Heart left ventricle (tissue), 16 donors: ENCODE data around the gene METTL3. TPM values are rescaled to one million over a fixed set of nuclear protein-coding genes. Genes with fewer than 3 reads are reported as not detected.

Source experiments
- ATAC-seq, 4 donors: fragments of 200-7000 bp; cut with Tn5 transposase; one replicate each; pipeline ENCODE4 v1.9.1; 2020 to 2022; ENCODE audit warnings: moderate library complexity in 4 of 4, mild to moderate bottlenecking in 3 of 4, moderate number of reproducible peaks in 1 of 4
- DNase-seq, 5 donors: peaks; one replicate each; pipeline ENCODE4 v3.0.0-alpha.2; 2020
- H3K27ac ChIP-seq, 12 donors: fragments of 200-600 bp; sonication (generic) in 4 of 12; one replicate each; pipeline versions ENCODE4 v1.5.0 to v1.8.0; 2016 to 2022; ENCODE audit warnings: mild to moderate bottlenecking in 2 of 12
- H3K27me3 ChIP-seq, 9 donors: fragments of 200-600 bp; sonication (generic) in 2 of 9; one replicate each; pipeline versions ENCODE4 v1.5.1 to v1.8.0; 2016 to 2022; ENCODE audit warnings: mild to moderate bottlenecking in 3 of 9
- H3K36me3 ChIP-seq, 9 donors: fragments of 200-600 bp; sonication (generic) in 2 of 9; one replicate each; pipeline versions ENCODE4 v1.5.0 to v1.8.0; 2018 to 2022; ENCODE audit warnings: mild to moderate bottlenecking in 2 of 9
- H3K4me1 ChIP-seq, 12 donors: fragments of 200-600 bp; sonication (generic) in 4 of 12; one replicate each; pipeline versions ENCODE4 v1.5.0 to v1.8.0; 2016 to 2022; ENCODE audit warnings: mild to moderate bottlenecking in 3 of 12
- H3K4me3 ChIP-seq, 12 donors: fragments of 200-600 bp; sonication (generic) in 4 of 12; one replicate each; pipeline versions ENCODE4 v1.5.0 to v1.8.0; 2017 to 2022; ENCODE audit warnings: mild to moderate bottlenecking in 9 of 12, moderate library complexity in 4 of 12
- H3K9me3 ChIP-seq, 12 donors: fragments of 200-600 bp; sonication (generic) in 4 of 12; one replicate each; pipeline versions ENCODE4 v1.5.0 to v1.8.0; 2016 to 2022; ENCODE audit warnings: mild to moderate bottlenecking in 1 of 12
- POLR2A ChIP-seq, 2 donors: fragments of 450-650 bp; IDR thresholded peaks; one replicate each; pipeline ENCODE4 v1.6.1; 2017; ENCODE audit warnings: antibody characterized with exemption in 2 of 2, mild to moderate bottlenecking in 2 of 2, moderate library complexity in 2 of 2
- WGBS, 4 donors: extraction: QIAGEN DNeasy Blood & Tissue Kit in 2 of 4; methylation state at CpG; one replicate each; pipeline versions ENCODE4 v1.1.5 to v1.1.7; 2013 to 2018; 5-methylcytosine and 5-hydroxymethylcytosine counted together
- intact Hi-C, 10 donors: fragments of 100-400 bp; cut with DNase I; formaldehyde crosslinking; loops; one replicate each; pipeline versions ENCODE4 v1.11.1 to v1.14.2; 2022
- polyA plus RNA-seq, 2 donors: library from polyadenylated mRNA; stranded (reverse); fragments of 200-250 nt; gene quantifications; one replicate each; pipeline ENCODE4 v1.2.3, GENCODE V29; 2013
- total RNA-seq, 9 donors: library from RNA; depleted of rRNA in 2 of 9; stranded (reverse); fragments of >200 nt in 2 of 9; fragmentation: NEBNext Ultra II Directional in 3 of 9; extraction: Animal tissue kit (Norgen Biotek cat#: 25700) in 3 of 9; gene quantifications; one replicate each; pipeline versions ENCODE4 v1.1.0 to v1.2.4, GENCODE V29; 2016 to 2023
- TF ChIP-seq, protein P1 (sequence below), 12 donors: fragments of 200-600 bp; sonication (generic) in 4 of 12; IDR thresholded peaks; one replicate each; pipeline versions ENCODE4 v1.5.0 to v1.8.0; 2018 to 2022; ENCODE audit warnings: antibody characterized with exemption in 12 of 12, mild to moderate bottlenecking in 5 of 12
- donor health status: ischemic (EF 13 %, LVEDD 7.1; RV severe dilation, severe dysfunction).
- donor health status: healthy with polysubstance abuse.
- donor health status: DM: no; HTN: yes; CAD: no.
- donor health status: DM: no; HTN: no; CAD: no.
- donor health status: ischemic (EF 25% LVEDD 6.9; RV normal size, moderate dysfunction).
- donor health status: ischemic (EF 25% LVEDD 5.7; RV mildly dilated, moderate dysfunction).
- donor health status: healthy.
- donor health status: DM: yes; HTN: yes; CAD: no.
- donor health status: ischemic (EF 35%, LVEDD 5.7; RV mildly dilated, moderate dysfunction).
- donor health status: nonischemic (EF 11% LVEDD 7.7; RV severe dilation, severe dysfunction).
- donor health status: DM: yes; HTN: yes; CAD: no.
- donor health status: PGD.
- donor health status: ischemic (EF 29% LVEDD 5.4; RV normal size, mild dysfunction).
- donor health status: nonischemic (EF 23%, LVEDD 6.1; RV moderate dilation, normal function).

Gene METTL3
- total and polyA plus RNA-seq, 11 donors: 21.0 to 37.0 (median 25.2) TPM

- intact Hi-C loops: no loop called here
- no peak for ATAC-seq
- no peak for DNase-seq
- TF ChIP-seq, protein P1, sequence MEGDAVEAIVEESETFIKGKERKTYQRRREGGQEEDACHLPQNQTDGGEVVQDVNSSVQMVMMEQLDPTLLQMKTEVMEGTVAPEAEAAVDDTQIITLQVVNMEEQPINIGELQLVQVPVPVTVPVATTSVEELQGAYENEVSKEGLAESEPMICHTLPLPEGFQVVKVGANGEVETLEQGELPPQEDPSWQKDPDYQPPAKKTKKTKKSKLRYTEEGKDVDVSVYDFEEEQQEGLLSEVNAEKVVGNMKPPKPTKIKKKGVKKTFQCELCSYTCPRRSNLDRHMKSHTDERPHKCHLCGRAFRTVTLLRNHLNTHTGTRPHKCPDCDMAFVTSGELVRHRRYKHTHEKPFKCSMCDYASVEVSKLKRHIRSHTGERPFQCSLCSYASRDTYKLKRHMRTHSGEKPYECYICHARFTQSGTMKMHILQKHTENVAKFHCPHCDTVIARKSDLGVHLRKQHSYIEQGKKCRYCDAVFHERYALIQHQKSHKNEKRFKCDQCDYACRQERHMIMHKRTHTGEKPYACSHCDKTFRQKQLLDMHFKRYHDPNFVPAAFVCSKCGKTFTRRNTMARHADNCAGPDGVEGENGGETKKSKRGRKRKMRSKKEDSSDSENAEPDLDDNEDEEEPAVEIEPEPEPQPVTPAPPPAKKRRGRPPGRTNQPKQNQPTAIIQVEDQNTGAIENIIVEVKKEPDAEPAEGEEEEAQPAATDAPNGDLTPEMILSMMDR (IDR thresholded peaks at IDR 0.05): no peak
- TF ChIP-seq POLR2A (IDR thresholded peaks at IDR 0.05): no peak
- Histone ChIP-seq H3K9me3 (no peaks in the 10 kb centered on the region), H3K4me1 (peaks cover 0 to 12% (median 3%) of the 10 kb centered on the region in 12 donors), H3K4me3 (peak overlapping the region in 10 of 12 donors; percentile 3 to 47 (median 33)), H3K36me3 (no peaks in the 10 kb centered on the region), H3K27ac (no peak overlapping the region), H3K27me3 (peaks cover 0 to 82% (median 32%) of the 10 kb centered on the region in 9 donors)
- 12 to 29% (median 18%) methylated on average over 3 of the region's 3 CpGs for WGBS, 4 donors
Observed at GRCh38 chr14:21537090-21537424, 25.9 kb upstream of the METTL3 start.

- Histone ChIP-seq H3K27ac (no peak overlapping the region), H3K27me3 (peaks cover 0 to 85% (median 32%) of the 10 kb centered on the region in 9 donors), H3K4me1 (peaks cover 0 to 12% (median 3%) of the 10 kb centered on the region in 12 donors), H3K4me3 (peak overlapping the region in 11 of 12 donors; percentile 3 to 47 (median 29)), H3K9me3 (no peaks in the 10 kb centered on the region), H3K36me3 (no peaks in the 10 kb centered on the region)
- DNase-seq (no peak), ATAC-seq (no peak)
- 2 to 4% (median 3%) methylated on average over 25 of the region's 25 CpGs for whole genome bisulfite sequencing, 4 donors
- intact Hi-C loops: no loop called here
- no peak for TF ChIP-seq POLR2A (IDR thresholded peaks at IDR 0.05)
- TF ChIP-seq, protein P1 (IDR thresholded peaks at IDR 0.05): no peak
Observed at GRCh38 chr14:21536418-21537089, 25.4 kb upstream of the METTL3 start.

DNA sequence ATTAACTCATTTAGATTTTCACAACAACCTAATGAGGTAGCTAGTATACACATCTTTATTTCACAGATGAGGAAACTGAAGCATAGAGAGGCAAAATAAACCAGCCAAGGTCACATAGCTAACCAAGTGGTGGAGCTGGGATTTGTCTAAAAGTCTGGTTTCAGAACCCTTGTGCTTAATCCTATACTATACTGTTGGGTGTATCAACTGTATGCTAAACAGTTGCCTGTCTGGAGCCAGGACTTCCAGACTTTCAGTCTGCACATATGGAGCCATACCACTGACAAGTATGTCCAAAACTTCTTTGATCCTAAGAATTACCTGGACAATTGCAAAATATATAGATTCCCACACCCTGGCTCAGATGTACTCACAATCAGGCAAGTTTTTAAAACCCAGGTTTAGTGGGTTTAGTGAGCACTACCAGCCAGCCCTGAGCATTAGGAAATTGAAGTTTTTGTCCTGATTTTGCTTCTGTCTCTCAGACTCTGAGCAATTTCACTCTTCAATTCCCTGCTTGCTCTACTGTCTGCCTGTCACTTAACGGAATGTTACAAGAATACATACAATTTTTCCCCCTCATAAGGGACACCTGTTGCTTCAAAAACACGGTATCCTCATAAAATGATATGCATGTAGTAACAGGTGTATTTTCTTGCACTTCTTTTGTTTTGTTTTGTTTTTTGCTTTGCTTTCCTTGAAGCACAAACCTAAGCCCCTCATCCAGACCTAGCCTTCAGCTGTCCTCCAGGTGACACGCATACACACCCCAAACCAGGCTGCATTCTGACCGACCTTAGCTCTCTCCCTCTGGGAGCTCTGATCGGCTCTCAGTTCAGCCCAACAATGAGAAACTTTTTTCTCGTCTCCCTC, 24.6 kb upstream of the METTL3 start:
- TF ChIP-seq POLR2A (IDR thresholded peaks at IDR 0.05): no peak
- TF ChIP-seq, protein P1 (IDR thresholded peaks at IDR 0.05): no peak
- H3K4me1 ChIP-seq: peaks cover 0 to 12% (median 3%) of the 10 kb centered on the region in 12 donors
- WGBS, 4 donors: 21 to 39% (median 27%) methylated on average over 6 of the region's 6 CpGs
- no peaks in the 10 kb centered on the region for H3K36me3 ChIP-seq
- H3K9me3 ChIP-seq: no peaks in the 10 kb centered on the region
- peak overlapping the region in 6 of 12 donors; percentile 5 to 47 (median 40) for H3K4me3 ChIP-seq
- no peak overlapping the region for H3K27ac ChIP-seq
- peaks cover 0 to 79% (median 32%) of the 10 kb centered on the region in 9 donors for H3K27me3 ChIP-seq
- DNase-seq (no peak), ATAC-seq (no peak)
- intact Hi-C loops: no loop called here

DNA sequence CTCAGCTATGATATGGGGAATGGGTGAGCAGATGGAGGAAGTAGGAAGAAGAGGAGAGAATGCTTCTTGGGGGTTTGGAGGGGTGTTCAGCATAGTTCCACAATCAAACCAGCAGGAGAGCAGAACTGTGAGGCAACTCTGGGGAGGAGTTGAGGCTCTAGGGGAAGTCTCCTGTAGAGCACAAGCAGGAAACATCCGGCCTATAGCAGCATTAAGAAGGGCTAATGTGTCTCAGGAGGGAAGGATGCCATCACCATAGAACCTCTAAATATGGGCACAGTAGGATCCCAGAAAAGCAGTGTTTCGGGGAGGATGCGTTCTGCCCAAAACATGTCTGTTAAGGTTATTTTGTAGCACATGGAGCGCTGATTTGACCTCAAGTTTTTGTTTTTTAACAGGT, 23.4 kb upstream of the METTL3 start:
- Histone ChIP-seq H3K4me1 (peaks cover 0 to 12% (median 3%) of the 10 kb centered on the region in 12 donors), H3K9me3 (no peaks in the 10 kb centered on the region), H3K36me3 (no peaks in the 10 kb centered on the region), H3K27ac (no peak overlapping the region), H3K4me3 (no peak overlapping the region), H3K27me3 (peaks cover 0 to 69% (median 32%) of the 10 kb centered on the region in 9 donors)
- intact Hi-C loops: no loop called here
- 51 to 68% (median 54%) methylated on average over 4 of the region's 4 CpGs for WGBS, 4 donors
- ATAC-seq (no peak), DNase-seq (no peak)
- TF ChIP-seq POLR2A (IDR thresholded peaks at IDR 0.05): no peak
- TF ChIP-seq, protein P1 (IDR thresholded peaks at IDR 0.05): no peak
